Stimulated activated CD4-positive, alpha-beta T cell treated with anti-CD3 and anti-CD28 coated beads, Interleukin-12 subunit alpha, Interleukin-12 subunit beta, amount 100 ng/mL, for 24 hours (primary cell): ENCODE results near the gene TRIM7.
"Not testable (repeated sequence)": the region's sequence is repeated elsewhere in the genome, so short reads cannot be mapped to it uniquely, and the experiment has no call there.

ENCODE experiments used
- DNase-seq, 2 experiments: peaks; one replicate each; pipeline ENCODE4 v3.0.0-alpha.2; 2020; ENCODE audit warnings: low read depth in 2 of 2

Gene TRIM7

DNA sequence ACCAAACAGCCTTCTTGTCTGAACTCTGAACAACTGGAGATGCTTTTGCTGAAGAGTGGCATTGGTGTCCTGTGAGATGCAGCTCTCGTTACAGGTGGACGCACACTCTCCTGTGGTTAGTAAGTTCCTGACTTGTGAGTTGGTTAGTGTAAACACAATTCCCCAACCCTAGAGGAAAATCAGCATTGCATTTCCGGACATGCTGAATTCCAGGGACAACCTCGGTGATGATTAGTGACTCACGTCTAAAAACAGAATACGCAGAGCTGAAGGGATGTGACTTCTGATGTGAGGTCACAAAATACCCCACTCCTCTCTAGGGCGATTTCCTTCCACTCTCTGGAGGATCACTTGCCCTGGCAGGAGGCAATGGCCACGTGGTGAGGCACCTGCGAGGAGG lies 52.6 kb downstream of the TRIM7 start:
- no peak for DNase-seq

DNA sequence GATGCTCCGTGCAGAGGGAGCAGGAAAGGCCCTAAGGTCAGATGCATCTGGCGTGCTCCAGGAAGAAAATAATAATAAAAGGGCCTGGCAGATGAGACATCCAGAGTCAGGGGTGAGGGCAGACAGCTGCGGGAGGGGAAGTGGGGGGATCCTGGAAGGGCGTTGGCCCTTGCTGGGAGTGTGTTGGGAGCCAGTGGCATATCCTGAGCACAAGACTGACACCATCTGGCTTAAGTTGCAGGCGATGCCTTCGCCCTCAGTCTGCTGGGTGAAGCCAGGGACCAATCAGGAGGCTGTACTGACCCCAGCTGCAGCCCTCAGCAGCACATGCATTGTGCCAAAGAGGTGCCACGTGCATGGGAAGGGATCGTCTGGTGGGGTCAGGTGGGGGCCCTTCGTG lies 53.9 kb downstream of the TRIM7 start:
- DNase-seq, result no peak

GRCh38 chr5:181149806-181150733 lies 54.9 kb downstream of the TRIM7 start:
- DNase-seq, result no peak

DNA sequence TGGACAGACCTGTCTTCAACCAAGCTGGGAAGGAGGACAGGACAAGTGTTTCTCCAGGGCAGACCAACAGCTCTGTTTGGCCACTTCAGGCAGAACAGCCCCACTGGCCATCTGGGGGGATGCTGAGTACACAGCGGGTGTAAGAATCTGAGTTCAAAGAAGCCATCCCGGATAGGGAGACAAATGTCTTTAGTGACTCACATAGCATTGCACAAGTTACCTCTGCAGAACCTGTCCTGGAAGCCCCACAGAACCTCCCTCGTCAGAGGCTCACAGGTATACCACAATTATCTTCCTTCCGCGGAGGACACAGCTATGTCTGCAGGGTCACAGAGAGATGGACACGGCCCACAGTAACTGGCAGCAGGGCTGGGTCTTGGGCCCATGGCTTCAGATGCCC lies 55.6 kb downstream of the TRIM7 start:
- no peak for DNase-seq

DNA sequence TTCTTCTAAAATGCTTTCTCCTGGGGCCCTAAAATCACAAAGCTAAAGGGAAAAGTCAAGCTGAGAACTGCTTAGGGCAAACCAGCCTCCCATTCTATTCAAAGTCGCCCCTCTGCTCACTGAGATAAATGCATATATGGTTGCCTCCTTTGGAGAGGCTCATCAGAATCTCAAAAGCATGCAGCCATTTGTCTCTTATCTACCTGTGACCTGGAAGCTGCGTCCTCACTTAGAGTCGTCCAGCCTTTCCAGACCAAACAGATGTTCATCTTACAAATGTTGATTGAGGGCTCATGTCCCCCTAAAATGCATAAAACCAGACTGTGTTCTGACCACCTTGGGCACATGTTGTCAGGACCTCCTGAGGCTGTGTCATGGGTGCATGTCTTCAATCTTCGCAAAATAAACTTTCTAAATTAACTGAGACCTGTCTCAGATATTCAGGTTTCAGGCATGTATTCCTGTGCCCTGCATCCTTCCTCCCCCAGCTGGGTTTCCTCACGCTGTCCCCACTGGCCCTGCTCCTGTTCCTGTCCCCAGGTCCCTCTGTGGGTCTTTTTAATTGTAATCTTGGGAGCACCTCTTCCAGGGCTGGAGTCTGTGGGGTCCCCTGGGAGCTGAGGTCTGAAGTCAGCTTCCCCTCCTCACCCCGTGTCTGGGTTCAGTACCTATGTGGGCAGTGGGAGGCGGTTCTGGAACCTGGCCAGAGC lies 57.9 kb downstream of the TRIM7 start, which contains the start of gene OR2V2:
Gene OR2V2, plus strand, starts transcription at position 660 of the 710 bp plus-strand sequence. CDS start 7,357 bp downstream, outside the sequence.
- DNase-seq, result not testable (repeated sequence)

DNA sequence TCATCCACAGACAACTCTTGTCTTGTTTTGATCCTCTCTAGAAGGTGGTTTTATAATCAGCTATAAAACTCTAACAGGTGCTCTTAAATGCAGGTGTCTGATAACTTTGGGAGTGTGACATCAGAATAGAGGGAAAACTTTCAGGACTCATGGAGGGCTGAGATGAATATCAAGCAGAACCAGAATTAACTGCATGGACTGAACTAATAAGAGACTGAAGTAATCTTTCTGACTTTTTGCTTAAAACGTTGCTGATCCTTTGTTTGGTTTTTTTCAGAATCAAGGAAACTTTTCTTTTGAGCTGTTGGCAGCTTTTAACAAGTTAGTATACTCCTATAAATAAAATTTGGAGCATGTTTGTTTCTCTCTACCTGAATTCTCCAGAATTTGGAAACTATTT lies 59.9 kb downstream of the TRIM7 start:
- no peak for DNase-seq
